GM15510 (cell line): Measurements from ENCODE around the gene HTRA1.

Experiments used
- POLR2A ChIP-seq: IDR thresholded peaks from 3 replicates; pipeline ENCODE4 v1.6.1; 2011; ENCODE audit warnings: borderline replicate concordance; ENCODE audit not compliant: insufficient read length; ENCODE audit errors: extremely low read depth

The HTRA1 gene

GRCh38 chr10:122475100-122475499 is 13.7 kb downstream of the HTRA1 start:
- no peak for TF ChIP-seq POLR2A

GRCh38 chr10:122475591-122476332 is 14.4 kb downstream of the HTRA1 start:
- no peak for TF ChIP-seq POLR2A

GRCh38 chr10:122476333-122476695 is 15.0 kb downstream of the HTRA1 start:
- TF ChIP-seq POLR2A: no peak

GRCh38 chr10:122477436-122477835 is 16.1 kb downstream of the HTRA1 start:
- no peak for TF ChIP-seq POLR2A

- TF ChIP-seq POLR2A: no peak
These were observed 17.6 kb downstream of the HTRA1 start for GRCh38 chr10:122478971-122479370.

GRCh38 chr10:122480146-122480833 is 18.9 kb downstream of the HTRA1 start:
- TF ChIP-seq POLR2A: no peak

- no peak for TF ChIP-seq POLR2A
These were observed 20.1 kb downstream of the HTRA1 start for GRCh38 chr10:122481296-122482056.

GRCh38 chr10:122484276-122485060 is 23.1 kb downstream of the HTRA1 start:
- no peak for TF ChIP-seq POLR2A

GRCh38 chr10:122485670-122486069 is 24.3 kb downstream of the HTRA1 start:
- TF ChIP-seq POLR2A: no peak

- no peak for TF ChIP-seq POLR2A
These were observed 25.2 kb downstream of the HTRA1 start for GRCh38 chr10:122486406-122487080.

GRCh38 chr10:122487174-122487765 is 25.9 kb downstream of the HTRA1 start:
- no peak for TF ChIP-seq POLR2A

GRCh38 chr10:122490268-122490667 is 28.9 kb downstream of the HTRA1 start:
- no peak for TF ChIP-seq POLR2A

GRCh38 chr10:122490786-122491680 is 29.7 kb downstream of the HTRA1 start:
- TF ChIP-seq POLR2A: no peak
